HG03521 (cell line): ENCODE measurements around the gene TTC28.
"Not testable (repeated sequence)": the region's sequence is repeated elsewhere in the genome, so short reads cannot be mapped to it uniquely, and the experiment has no call there.

Source experiments
- ATAC-seq: cut with Tn5 transposase; IDR thresholded peaks from one replicate; pipeline ENCODE4 v1.9.1; 2021; ENCODE audit warnings: mild to moderate bottlenecking, moderate library complexity; ENCODE audit not compliant: unreplicated experiment

Gene TTC28

DNA sequence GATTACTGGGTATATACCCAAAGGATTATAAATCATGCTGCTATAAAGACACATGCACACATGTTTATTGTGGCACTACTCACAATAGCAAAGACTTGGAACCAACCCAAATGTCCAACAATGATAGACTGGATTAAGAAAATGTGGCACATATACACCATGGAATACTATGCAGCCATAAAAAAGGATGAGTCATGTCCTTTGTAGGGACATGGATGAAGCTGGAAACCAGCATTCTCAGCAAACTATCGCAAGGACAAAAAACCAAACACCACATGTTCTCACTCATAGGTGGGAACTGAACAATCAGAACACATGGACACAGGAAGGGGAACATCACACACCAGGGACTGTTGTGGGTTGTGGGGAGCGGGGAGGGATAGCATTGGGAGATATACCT lies 510.3 kb downstream of the TTC28 start:
- not testable (repeated sequence) for ATAC-seq

- no peak for ATAC-seq
Observed at GRCh38 chr22:28155808-28156207, 523.8 kb downstream of the TTC28 start.

DNA sequence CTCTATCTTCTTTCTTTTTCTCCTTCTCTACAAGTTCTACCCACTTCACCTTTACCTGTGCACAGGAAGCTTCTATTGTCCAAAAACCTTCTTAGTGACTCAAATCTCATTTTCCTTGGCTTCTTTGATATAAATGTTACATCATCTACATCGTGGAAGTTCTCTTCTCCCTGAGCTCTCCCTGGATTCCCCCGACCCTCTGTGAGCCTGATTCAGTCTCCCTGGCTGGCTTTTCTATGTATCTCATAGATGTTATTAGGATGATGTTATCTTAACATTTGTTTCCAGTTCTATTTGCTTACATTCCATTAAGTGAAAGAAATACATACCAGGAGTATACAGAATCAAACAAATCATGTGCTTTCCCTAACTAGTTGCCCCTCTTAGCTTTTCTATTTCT lies 524.8 kb downstream of the TTC28 start:
- ATAC-seq: no peak

- ATAC-seq: no peak
Observed at GRCh38 chr22:28151151-28151816, 528.4 kb downstream of the TTC28 start.

DNA sequence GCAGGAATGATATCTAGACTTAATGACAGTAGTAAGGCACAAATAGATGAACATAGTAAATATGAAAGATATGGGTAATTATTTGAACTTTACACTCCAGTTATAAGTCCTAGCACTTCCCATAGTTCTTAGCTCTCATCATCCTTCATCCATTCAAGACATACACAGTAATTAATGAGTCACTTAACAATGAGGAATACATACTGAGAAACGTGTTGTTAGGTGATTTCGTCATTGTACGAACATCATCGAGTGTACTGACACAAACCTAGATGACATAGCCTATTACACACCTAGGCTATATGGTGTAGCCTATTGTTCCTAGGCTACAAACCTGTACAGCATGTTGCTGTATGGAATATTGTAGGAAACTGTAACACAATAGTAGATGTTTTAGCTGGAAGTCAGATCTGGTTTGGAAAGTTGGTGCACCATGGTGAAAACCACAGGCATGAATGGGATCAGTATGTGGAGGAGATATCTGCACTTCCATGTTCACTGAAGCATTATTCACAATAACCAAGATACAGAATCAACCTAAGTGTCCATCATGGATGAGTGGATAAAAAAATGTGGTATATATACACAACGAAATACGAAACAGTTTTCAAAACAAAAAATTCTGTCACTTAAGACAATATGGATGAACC lies 530.7 kb downstream of the TTC28 start:
- ATAC-seq: no peak

- no peak for ATAC-seq
Observed at GRCh38 chr22:28147401-28147800, 532.2 kb downstream of the TTC28 start.

- ATAC-seq: no peak
Observed at GRCh38 chr22:28146401-28147314, 533.0 kb downstream of the TTC28 start.

GRCh38 chr22:28143961-28144745 lies 535.5 kb downstream of the TTC28 start:
- no peak for ATAC-seq

DNA sequence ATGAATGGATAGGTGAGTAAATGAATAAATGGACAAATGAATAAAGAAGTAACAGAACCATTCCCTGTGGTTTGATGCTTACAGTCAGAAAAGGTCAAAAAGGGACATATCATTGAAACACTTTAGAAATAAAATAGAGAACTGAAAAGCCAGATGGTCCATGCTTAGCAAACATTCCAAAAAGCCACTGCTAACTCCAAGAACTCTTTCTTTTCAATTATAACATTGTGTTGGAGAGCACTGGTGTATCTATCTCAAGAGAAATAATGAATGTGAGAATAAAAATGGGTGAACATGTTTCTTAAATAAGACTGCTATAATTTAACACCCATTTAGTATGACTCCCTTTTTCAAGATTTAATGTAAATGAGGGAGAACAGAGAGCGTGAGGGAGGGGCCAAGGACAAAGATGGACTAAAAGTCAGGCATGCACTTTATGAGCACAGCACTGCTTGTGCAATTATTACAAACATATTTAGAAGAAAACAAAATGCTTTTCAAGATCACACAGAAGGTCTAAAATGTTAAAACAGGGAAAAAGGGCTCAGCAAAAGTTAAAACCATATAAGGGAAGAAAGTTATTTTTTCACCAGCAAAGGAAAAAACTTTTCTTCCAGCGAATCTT lies 536.3 kb downstream of the TTC28 start:
- no peak for ATAC-seq

DNA sequence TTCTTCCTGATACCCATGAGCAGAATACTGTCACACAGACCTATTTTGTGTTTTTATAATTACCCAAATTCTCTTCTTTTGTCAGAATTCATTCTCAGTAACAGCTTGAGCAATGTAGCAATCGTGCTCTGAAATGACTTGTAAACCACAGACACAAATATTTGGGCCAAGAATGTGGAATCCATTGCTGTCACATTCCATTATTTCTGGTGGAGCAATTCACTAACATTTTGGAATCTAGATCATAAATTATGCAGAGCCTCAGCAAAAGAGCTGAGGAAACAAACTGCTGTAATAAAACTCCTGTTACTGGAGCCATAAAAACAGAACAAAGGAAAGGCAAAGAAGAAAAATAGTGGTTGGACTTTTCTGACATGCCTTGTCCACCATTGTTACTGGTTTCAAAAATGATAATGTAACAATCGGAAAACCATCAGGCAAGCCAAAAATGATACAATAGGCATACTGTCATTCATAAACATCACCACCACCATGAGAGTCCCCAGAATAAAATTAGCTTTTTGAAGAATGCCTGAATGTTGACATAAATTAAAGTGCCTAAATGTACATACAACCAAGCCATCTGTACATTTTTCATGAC lies 537.2 kb downstream of the TTC28 start:
- ATAC-seq: no peak

- ATAC-seq: no peak
Observed at GRCh38 chr22:28141614-28142013, 538.0 kb downstream of the TTC28 start.

GRCh38 chr22:28139961-28140360 lies 539.7 kb downstream of the TTC28 start:
- no peak for ATAC-seq

DNA sequence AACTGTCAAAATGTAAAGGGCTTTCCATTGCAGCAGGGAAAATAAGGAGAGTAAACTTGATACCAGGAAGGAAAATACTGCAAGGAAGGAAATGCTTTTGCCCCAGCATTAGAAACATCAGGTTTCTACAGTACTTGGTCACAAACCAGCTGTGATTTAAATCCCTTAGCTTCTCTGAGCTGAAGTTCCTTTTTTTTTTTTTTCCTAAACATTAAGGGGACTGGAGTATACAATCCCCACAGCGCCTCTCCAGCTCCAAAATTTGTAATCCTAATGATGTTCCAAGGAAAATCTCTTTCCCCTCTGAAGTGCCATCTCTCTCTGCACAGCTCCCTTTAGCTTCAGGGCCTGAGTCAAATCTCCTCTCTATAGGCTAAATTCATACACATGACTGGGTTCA lies 540.1 kb downstream of the TTC28 start:
- ATAC-seq: no peak

- ATAC-seq: no peak
Observed at GRCh38 chr22:28137036-28137435, 542.6 kb downstream of the TTC28 start.

DNA sequence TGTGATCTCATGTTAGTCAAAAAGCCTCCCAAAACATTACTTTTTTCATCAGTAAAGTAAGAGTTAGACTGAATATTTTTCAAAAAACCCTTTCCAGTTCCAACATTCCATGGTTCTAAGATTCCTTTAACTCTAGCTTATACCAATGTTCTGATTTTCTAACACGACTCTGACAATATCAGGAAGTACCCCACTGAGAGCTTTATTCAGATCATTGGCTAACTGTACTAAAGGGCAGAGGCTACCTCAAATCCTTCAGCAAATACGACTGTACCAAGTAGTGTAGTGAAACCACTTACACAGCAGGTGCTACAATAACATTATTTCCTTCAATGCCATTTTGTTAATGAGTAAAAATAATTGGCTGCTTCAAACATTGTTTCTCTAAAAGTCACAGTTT lies 547.2 kb downstream of the TTC28 start:
- ATAC-seq: no peak

- ATAC-seq: no peak
Observed at GRCh38 chr22:28129319-28129962, 550.2 kb downstream of the TTC28 start.

DNA sequence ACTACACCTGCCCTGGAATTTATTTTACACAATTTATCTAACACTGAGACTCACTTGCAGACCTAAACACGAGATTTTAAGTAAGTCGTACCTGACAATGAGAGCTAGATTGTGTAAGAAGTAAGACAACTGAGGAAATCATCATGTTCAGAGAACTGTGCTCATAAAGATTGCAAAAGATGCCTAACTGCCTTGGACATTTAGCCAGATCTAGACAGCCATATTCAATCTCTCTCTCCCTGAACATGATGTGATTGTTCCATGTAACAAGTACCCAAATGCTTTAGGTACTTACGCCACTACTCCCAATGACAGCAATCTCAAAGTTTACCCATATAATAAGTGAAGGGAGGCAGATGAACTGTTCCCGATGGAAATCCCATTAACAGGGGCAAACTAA lies 550.8 kb downstream of the TTC28 start:
- no peak for ATAC-seq

GRCh38 chr22:28125799-28126198 lies 553.8 kb downstream of the TTC28 start:
- no peak for ATAC-seq

DNA sequence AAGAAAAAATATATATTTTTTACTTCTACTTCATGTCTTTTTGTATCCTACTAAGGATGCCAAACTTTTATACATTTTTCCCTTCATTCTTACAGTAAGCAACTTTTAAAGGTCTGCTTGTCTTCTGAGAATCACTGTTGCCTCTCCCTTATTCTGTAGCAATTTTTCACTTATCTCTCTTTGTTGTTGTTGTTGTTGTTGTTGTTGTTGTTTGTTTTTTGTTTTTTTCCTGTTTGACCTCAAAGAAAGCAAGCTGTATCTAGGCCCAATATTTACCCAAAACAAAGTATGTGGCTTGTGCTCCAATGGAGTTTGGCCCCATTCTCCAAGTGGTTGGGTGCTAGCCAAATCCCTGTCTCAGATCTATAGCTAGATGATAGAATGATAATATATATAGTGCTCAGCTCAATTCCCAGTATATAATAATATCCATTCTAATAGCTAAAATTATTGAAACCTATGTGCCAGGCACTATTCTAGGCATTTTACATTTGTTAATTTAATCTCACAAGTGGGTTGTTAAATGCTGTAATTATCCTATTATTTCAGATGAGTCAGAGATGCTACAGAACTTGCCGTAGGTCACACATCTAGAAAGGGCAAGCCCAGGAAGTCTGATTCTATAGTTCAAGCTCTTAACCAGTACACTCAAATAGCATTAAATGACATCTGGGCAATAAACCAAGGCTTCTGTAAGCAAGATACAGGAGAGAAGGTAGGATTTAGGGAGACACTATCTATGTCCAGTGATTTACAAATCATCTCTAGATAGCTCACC lies 555.5 kb downstream of the TTC28 start:
- ATAC-seq: no peak
